ENCODE results near the gene KIF1A. TPM values are rescaled to one million over a fixed set of nuclear protein-coding genes. Genes with fewer than 3 reads are reported as not detected.
A peak's percentile ranks its signal among the peaks of the same experiment; 100 is the strongest.

KIF1A gene
- total RNA-seq, 2 experiments from 2014 or later: not detected

- Mint-ChIP-seq H3K36me3 (ENCODE audit: low read depth) (no peaks in the 10 kb centered on the region), H3K9me3 (no peaks in the 10 kb centered on the region), H3K4me1 (ENCODE audit: low read depth) (no peaks in the 10 kb centered on the region), H3K4me3 (no peak overlapping the region), H3K27me3 (peaks cover 7% of the 10 kb centered on the region), H3K27ac (no peak overlapping the region)
- Histone ChIP-seq H3K27me3 (ENCODE audit: control insufficient read depth in 1 of 2, insufficient read depth in 2 of 2, low read length in 2 of 2) (peaks cover 0 to 2% of the 10 kb centered on the region in 2 experiments), H3K9me3 (ENCODE audit: control insufficient read depth in 1 of 2, insufficient read depth in 1 of 2, low read length in 2 of 2) (no peaks in the 10 kb centered on the region), H3K27ac (ENCODE audit: low read depth in 1 of 2, low read length in 2 of 2) (no peak overlapping the region), H3K4me1 (ENCODE audit: insufficient read depth, low read length) (no peaks in the 10 kb centered on the region), H3K36me3 (ENCODE audit: insufficient read depth, low read length) (no peaks in the 10 kb centered on the region), H3K4me3 (ENCODE audit: low read length) (no peak overlapping the region)
- no peak for ATAC-seq (ENCODE audit: poor library complexity)
- TF ChIP-seq CTCF (IDR thresholded peaks at IDR 0.05): no peak
- ChIA-PET POLR2A (no interaction called here), CTCF (no interaction called here)
- DNase-seq: peak in 1 of 14 experiments; percentile 6
- intact Hi-C loops (cut with DNase I, micrococcal nuclease): loop anchor here in 1 of 2 experiments (10.0 kb wide), 1 partner anchor 95 kb away; no protein-coding TSS in a partner anchor
These were observed 30.3 kb downstream of the KIF1A start for GRCh38 chr2:240789501-240790369.

- ATAC-seq (ENCODE audit: poor library complexity) (no peak), DNase-seq (no peak)
- peaks cover 0 to 2% of the 10 kb centered on the region in 2 experiments for H3K27me3 ChIP-seq (ENCODE audit: control insufficient read depth in 1 of 2, insufficient read depth in 2 of 2, low read length in 2 of 2)
- Mint-ChIP-seq H3K9me3 (no peaks in the 10 kb centered on the region), H3K27ac (no peak overlapping the region), H3K4me3 (no peak overlapping the region), H3K4me1 (ENCODE audit: low read depth) (no peaks in the 10 kb centered on the region), H3K36me3 (ENCODE audit: low read depth) (no peaks in the 10 kb centered on the region), H3K27me3 (peaks cover 7% of the 10 kb centered on the region)
- no peaks in the 10 kb centered on the region for H3K9me3 ChIP-seq (ENCODE audit: control insufficient read depth in 1 of 2, insufficient read depth in 1 of 2, low read length in 2 of 2)
- intact Hi-C loops (cut with DNase I, micrococcal nuclease): no loop called here
- H3K27ac ChIP-seq (ENCODE audit: low read depth in 1 of 2, low read length in 2 of 2): no peak overlapping the region
- TF ChIP-seq CTCF (IDR thresholded peaks at IDR 0.05): no peak
- no peak overlapping the region for H3K4me3 ChIP-seq (ENCODE audit: low read length)
- ChIA-PET POLR2A (no interaction called here), CTCF (no interaction called here)
- H3K36me3 ChIP-seq (ENCODE audit: insufficient read depth, low read length): no peaks in the 10 kb centered on the region
- H3K4me1 ChIP-seq (ENCODE audit: insufficient read depth, low read length): no peaks in the 10 kb centered on the region
These were observed 31.0 kb downstream of the KIF1A start for GRCh38 chr2:240789051-240789453.

GRCh38 chr2:240788482-240788881, 31.5 kb downstream of the KIF1A start:
- Mint-ChIP-seq H3K4me1 (ENCODE audit: low read depth) (no peaks in the 10 kb centered on the region), H3K27ac (no peak overlapping the region), H3K9me3 (no peaks in the 10 kb centered on the region), H3K36me3 (ENCODE audit: low read depth) (no peaks in the 10 kb centered on the region), H3K4me3 (no peak overlapping the region), H3K27me3 (peaks cover 7% of the 10 kb centered on the region)
- H3K9me3 ChIP-seq (ENCODE audit: control insufficient read depth in 1 of 2, insufficient read depth in 1 of 2, low read length in 2 of 2): no peaks in the 10 kb centered on the region
- ATAC-seq (ENCODE audit: poor library complexity) (no peak), DNase-seq (peak in 1 of 14 experiments; percentile 2)
- ChIA-PET CTCF (no interaction called here), POLR2A (no interaction called here)
- H3K4me1 ChIP-seq (ENCODE audit: insufficient read depth, low read length): no peaks in the 10 kb centered on the region
- no peak overlapping the region for H3K4me3 ChIP-seq (ENCODE audit: low read length)
- peaks cover 0 to 2% of the 10 kb centered on the region in 2 experiments for H3K27me3 ChIP-seq (ENCODE audit: control insufficient read depth in 1 of 2, insufficient read depth in 2 of 2, low read length in 2 of 2)
- intact Hi-C loops (cut with DNase I, micrococcal nuclease): no loop called here
- TF ChIP-seq CTCF (IDR thresholded peaks at IDR 0.05): no peak
- no peaks in the 10 kb centered on the region for H3K36me3 ChIP-seq (ENCODE audit: insufficient read depth, low read length)
- H3K27ac ChIP-seq (ENCODE audit: low read depth in 1 of 2, low read length in 2 of 2): no peak overlapping the region
